ENCODE data around the gene ATP5PF. TPM values are rescaled to one million over a fixed set of nuclear protein-coding genes. Genes with fewer than 3 reads are reported as not detected.
A peak's percentile ranks its signal among the peaks of the same experiment; 100 is the strongest.
"Not testable (repeated sequence)": the region's sequence is repeated elsewhere in the genome, so short reads cannot be mapped to it uniquely, and the experiment has no call there.

ATP5PF gene, protein sequence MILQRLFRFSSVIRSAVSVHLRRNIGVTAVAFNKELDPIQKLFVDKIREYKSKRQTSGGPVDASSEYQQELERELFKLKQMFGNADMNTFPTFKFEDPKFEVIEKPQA
- 100 to 1,000 TPM; 118 to 212 (median 140) TPM for total RNA-seq
- long read RNA-seq, transcript ATP5PF-201 (4 exons, 614 nt) = major isoform, 124 of 137 reads
- long read RNA-seq, partial matches to known transcripts = 3 of 137 reads
- long read RNA-seq, other reads (novel, unspliced or antisense) = 2 of 137 reads

DNA sequence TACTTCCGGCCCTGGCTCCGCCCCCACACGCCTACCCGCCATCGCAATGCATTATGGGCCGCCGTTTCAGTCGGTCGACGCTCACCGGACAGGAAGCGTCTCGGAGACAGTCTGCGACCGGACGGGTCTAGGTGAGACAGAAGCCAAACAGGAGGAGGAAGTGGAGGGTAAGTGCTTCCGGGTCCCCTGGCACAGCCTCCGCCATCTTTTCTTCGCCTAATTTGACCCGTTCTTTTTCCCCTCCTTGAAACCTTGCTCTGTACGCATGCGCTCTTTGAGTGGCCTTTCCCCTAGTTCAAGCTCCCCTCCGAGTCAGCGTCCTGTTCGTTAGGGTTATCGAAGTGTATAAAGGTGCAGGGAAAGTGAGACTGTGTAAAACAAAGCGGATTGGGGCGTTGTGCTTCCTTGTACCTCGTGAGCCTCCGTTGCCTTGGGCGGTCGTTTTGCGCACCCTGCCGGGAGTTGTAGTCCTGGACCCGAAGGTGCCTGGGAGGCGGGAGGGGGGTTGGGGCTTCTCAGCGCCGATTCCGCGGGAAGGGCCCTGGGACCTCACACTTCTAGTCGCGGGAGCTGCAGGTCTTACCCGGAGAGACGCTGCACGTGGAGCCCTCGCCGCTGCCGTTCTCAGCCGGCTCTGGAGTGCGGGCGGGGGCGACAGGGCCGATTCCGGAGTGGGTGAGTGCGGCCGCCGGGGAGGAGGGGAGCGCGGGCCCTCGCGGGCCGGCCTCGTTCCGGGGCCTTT lies at the start of gene ATP5PF, which contains the start of gene GABPA:
TSS of gene ATP5PF (minus strand) at position 1 of the 742 bp plus-strand sequence. CDS start 5,110 bp downstream, outside the sequence.
TSS of gene GABPA (plus strand) at position 69 of the 742 bp plus-strand sequence. CDS start 6,627 bp downstream, outside the sequence.
- ATAC-seq (peak; percentile 91 to 96 (median 94)), DNase-seq (peak; percentile 97 to 98 (median 98))
- under 1% methylated on average over 21 of the region's 64 CpGs for WGBS (ENCODE audit: insufficient coverage, low coverage, low lambda C conversion rate, missing lambda C conversion rate)
- no peaks in the 10 kb centered on the region for H3K27me3 ChIP-seq
- no peaks in the 10 kb centered on the region for H3K9me3 ChIP-seq
- H3K36me3 ChIP-seq = peaks cover 0 to 6% (median 0%) of the 10 kb centered on the region in 4 donors
- H3K4me3 ChIP-seq = peak within 1 kb of the TSS; percentile 72 to 88 (median 78)
- TF ChIP-seq, protein P1, sequence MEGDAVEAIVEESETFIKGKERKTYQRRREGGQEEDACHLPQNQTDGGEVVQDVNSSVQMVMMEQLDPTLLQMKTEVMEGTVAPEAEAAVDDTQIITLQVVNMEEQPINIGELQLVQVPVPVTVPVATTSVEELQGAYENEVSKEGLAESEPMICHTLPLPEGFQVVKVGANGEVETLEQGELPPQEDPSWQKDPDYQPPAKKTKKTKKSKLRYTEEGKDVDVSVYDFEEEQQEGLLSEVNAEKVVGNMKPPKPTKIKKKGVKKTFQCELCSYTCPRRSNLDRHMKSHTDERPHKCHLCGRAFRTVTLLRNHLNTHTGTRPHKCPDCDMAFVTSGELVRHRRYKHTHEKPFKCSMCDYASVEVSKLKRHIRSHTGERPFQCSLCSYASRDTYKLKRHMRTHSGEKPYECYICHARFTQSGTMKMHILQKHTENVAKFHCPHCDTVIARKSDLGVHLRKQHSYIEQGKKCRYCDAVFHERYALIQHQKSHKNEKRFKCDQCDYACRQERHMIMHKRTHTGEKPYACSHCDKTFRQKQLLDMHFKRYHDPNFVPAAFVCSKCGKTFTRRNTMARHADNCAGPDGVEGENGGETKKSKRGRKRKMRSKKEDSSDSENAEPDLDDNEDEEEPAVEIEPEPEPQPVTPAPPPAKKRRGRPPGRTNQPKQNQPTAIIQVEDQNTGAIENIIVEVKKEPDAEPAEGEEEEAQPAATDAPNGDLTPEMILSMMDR (IDR thresholded peaks at IDR 0.05) = peak in 1 of 4 donors; percentile 9
- TF ChIP-seq POLR2A (IDR thresholded peaks at IDR 0.05) = peak; percentile 22
- H3K4me1 ChIP-seq = peaks cover 0 to 34% (median 14%) of the 10 kb centered on the region in 4 donors
- intact Hi-C loops (cut with DNase I) = no loop called here
- H3K27ac ChIP-seq = peak within 1 kb of the TSS; percentile 79 to 98 (median 93)

DNA sequence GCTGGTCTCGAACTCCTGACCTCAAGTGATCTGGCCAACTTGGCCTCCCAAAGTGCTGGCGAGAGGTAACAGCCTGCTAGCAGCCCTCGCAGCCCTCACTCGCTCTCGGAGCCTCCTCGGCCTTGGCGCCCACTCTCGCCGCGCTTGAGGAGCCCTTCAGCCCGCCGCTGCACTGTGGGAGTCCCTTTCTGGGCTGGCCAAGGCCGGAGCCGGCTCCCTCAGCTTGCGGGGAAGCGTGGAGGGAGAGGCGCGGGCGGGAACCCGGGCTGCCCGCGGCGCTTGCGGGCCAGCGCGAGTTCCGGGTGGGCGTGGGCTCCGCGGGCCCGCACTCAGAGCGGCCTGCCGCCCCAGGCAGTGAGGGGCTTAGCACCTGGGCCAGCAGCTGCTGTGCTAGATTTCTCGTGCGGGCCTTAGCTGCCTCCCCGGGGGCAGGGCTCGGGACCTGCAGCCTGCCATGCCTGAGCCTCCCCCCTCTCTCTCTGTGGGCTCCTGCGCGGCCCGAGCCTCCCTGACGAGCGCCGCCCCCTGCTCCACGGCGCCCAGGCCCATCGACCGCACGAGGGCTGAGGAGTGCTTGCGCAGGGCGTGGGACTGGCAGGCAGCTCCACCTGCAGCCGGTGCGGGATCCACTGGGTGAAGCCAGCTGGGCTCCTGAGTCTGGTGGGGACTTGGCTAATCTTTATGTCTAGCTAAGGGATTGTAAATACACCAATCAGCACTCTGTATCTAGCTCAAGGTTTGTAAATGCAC lies 43.6 kb upstream of the ATP5PF start:
- not testable (repeated sequence) for DNase-seq, ATAC-seq
- WGBS (ENCODE audit: insufficient coverage, low coverage, low lambda C conversion rate, missing lambda C conversion rate) = 70% methylated on average over 2 of the region's 52 CpGs

DNA sequence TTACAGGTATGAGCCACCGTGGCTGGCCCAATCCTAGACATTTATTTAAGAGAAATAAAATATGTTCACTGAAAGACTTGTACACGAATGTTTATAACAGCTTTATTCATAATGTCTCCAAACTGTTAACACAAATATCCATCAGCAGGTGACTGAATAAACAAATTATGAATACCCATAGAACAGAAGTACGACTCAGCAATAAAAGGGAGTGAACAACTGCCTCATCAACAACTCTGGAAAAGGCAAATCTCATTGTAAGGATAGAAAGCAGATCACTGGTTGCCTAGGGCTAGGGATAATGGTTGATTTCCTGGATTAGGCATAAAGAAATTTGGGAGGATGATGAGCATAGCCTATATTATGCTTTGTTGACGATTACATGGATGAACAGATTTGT lies 41.7 kb upstream of the ATP5PF start:
- intact Hi-C loops (cut with DNase I) = no loop called here

More for the DNA sequence above, 43.6 kb upstream of the ATP5PF start:
- H3K4me1 ChIP-seq; H3K9me3 ChIP-seq; H3K27me3 ChIP-seq; H3K4me3 ChIP-seq; intact Hi-C loops (cut with DNase I); H3K36me3 ChIP-seq; H3K27ac ChIP-seq: not testable (repeated sequence)

DNA sequence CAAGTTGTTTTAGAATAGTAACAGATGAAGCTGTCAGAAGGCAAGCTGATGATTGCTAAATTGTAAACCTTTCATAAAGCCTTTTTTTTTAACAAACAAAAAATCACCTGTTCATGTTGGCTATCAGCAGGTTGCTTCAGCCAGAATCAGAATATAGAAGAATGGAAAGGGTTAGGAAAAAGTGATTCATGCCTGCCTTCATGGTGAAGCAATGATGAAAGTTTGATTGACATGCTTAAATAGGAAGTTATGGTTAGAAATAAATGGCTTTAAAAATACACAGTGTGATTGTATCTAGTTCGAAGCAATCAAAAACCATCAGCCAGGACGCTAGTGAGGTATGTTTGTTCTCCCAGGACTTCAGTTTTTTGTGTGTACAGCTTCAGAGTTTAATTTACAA lies 38.0 kb upstream of the ATP5PF start:
- TF ChIP-seq, protein P1 (IDR thresholded peaks at IDR 0.05) = no peak
- no peak for TF ChIP-seq POLR2A (IDR thresholded peaks at IDR 0.05)
- intact Hi-C loops (cut with DNase I) = no loop called here
- H3K9me3 ChIP-seq = no peaks in the 10 kb centered on the region
- DNase-seq = no peak
- no peak overlapping the region for H3K27ac ChIP-seq
- no peaks in the 10 kb centered on the region for H3K27me3 ChIP-seq
- ATAC-seq = peak in 1 of 4 donors; percentile 66
- peaks cover 0 to 4% (median 0%) of the 10 kb centered on the region in 4 donors for H3K4me1 ChIP-seq
- WGBS (ENCODE audit: insufficient coverage, low coverage, low lambda C conversion rate, missing lambda C conversion rate) = 9% methylated on average over 2 of the region's 2 CpGs
- H3K4me3 ChIP-seq = no peak overlapping the region
- H3K36me3 ChIP-seq = peaks cover 0 to 11% (median 0%) of the 10 kb centered on the region in 4 donors

More for the DNA sequence above, 41.7 kb upstream of the ATP5PF start:
- Histone ChIP-seq H3K4me1 (peaks cover 0 to 4% (median 0%) of the 10 kb centered on the region in 4 donors), H3K4me3 (no peak overlapping the region), H3K27ac (no peak overlapping the region), H3K36me3 (no peaks in the 10 kb centered on the region), H3K27me3 (no peaks in the 10 kb centered on the region), H3K9me3 (no peaks in the 10 kb centered on the region)
- no peak for DNase-seq
- ATAC-seq = no peak
- TF ChIP-seq POLR2A (IDR thresholded peaks at IDR 0.05) = no peak
- TF ChIP-seq, protein P1 (IDR thresholded peaks at IDR 0.05) = no peak
- WGBS (ENCODE audit: insufficient coverage, low coverage, low lambda C conversion rate, missing lambda C conversion rate) = 77% methylated on average over 4 of the region's 4 CpGs
